ENCODE results near the gene SAMD8.

SAMD8 gene

GRCh38 chr10:75074711-75075445 is 36.6 kb upstream of the SAMD8 start:
- DNase-seq (ENCODE audit: low spot score), result no peak
- TF ChIP-seq CTCF (IDR thresholded peaks at IDR 0.05; ENCODE audit: extremely low read depth, missing control alignments), result no peak

- TF ChIP-seq CTCF (IDR thresholded peaks at IDR 0.05; ENCODE audit: extremely low read depth, missing control alignments), result no peak
- DNase-seq (ENCODE audit: low spot score), result no peak
Observed at GRCh38 chr10:75076348-75076747, 35.1 kb upstream of the SAMD8 start.

GRCh38 chr10:75079436-75080083 is 31.9 kb upstream of the SAMD8 start:
- DNase-seq (ENCODE audit: low spot score), result no peak
- TF ChIP-seq CTCF (IDR thresholded peaks at IDR 0.05; ENCODE audit: extremely low read depth, missing control alignments), result no peak

GRCh38 chr10:75080554-75080953 is 30.9 kb upstream of the SAMD8 start:
- no peak for DNase-seq (ENCODE audit: low spot score)
- TF ChIP-seq CTCF (IDR thresholded peaks at IDR 0.05; ENCODE audit: extremely low read depth, missing control alignments), result no peak

GRCh38 chr10:75081379-75081778 is 30.1 kb upstream of the SAMD8 start:
- TF ChIP-seq CTCF (IDR thresholded peaks at IDR 0.05; ENCODE audit: extremely low read depth, missing control alignments), result no peak
- no peak for DNase-seq (ENCODE audit: low spot score)

GRCh38 chr10:75083972-75084833 is 27.3 kb upstream of the SAMD8 start:
- TF ChIP-seq CTCF (IDR thresholded peaks at IDR 0.05; ENCODE audit: extremely low read depth, missing control alignments), result no peak
- no peak for DNase-seq (ENCODE audit: low spot score)
